Measurements from ENCODE around the gene DLL3.

The DLL3 gene

GRCh38 chr19:39555883-39556282, 57.1 kb downstream of the DLL3 start:
- no peak for DNase-seq (ENCODE audit: low read depth)
